Measurements from ENCODE around the gene STOX2.

DNA sequence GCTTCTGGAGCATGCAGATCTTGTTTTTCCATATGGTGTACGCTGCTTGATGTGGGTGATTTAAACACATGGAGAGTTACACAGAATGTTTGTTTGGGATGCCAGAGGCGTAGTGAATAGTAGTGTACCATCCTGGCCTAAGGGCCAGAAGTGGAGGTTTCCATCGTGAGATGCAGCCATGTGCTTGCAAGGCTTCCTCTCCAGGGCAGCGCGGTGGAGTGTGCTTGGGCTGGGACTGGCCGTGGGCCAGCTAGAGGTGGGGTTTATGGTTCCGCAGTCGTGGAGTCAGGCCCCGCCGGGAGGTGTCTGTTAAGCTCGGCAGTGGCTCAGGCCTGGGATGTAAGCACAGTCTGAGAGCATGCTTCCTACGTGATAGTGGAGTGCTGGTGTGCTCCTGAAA, 14.0 kb downstream of the STOX2 start:
- TF ChIP-seq CTCF (IDR thresholded peaks at IDR 0.05; ENCODE audit: insufficient read depth, low read depth, low read length) (no peak), EZH2 (IDR thresholded peaks at IDR 0.05; ENCODE audit: insufficient read depth, low read length) (no peak)
